Superior temporal gyrus (tissue), 1 donor: Measurements from ENCODE around the gene MAN2A1.

ENCODE experiments used
- DNase-seq: peaks from one replicate; pipeline ENCODE4 v3.0.0-alpha.2; 2016; ENCODE audit errors: extremely low spot score

Gene MAN2A1

GRCh38 chr5:109681763-109682162 lies 8.0 kb upstream of the MAN2A1 start:
- no peak for DNase-seq

GRCh38 chr5:109682383-109682782 lies 7.3 kb upstream of the MAN2A1 start:
- no peak for DNase-seq

- DNase-seq: no peak
Observed at GRCh38 chr5:109685916-109686315, 3.8 kb upstream of the MAN2A1 start.

- DNase-seq: peak; percentile 88
Observed at GRCh38 chr5:109688630-109688969, 1.1 kb upstream of the MAN2A1 start.

- DNase-seq: peak; percentile 94
Observed at GRCh38 chr5:109688970-109689739, 572 bp upstream of the MAN2A1 start.

- no peak for DNase-seq
Observed at GRCh38 chr5:109690242-109690974, 681 bp downstream of the MAN2A1 start.

- DNase-seq: peak; percentile 91
Observed at GRCh38 chr5:109690975-109691574, 1.3 kb downstream of the MAN2A1 start.

GRCh38 chr5:109691996-109692395 lies 2.3 kb downstream of the MAN2A1 start:
- DNase-seq: no peak

- DNase-seq: no peak
Observed at GRCh38 chr5:109692852-109693251, 3.1 kb downstream of the MAN2A1 start.

GRCh38 chr5:109693535-109694400 lies 4.0 kb downstream of the MAN2A1 start:
- DNase-seq: no peak

- DNase-seq: no peak
Observed at GRCh38 chr5:109694451-109694891, 4.7 kb downstream of the MAN2A1 start.

- no peak for DNase-seq
Observed at GRCh38 chr5:109695005-109695926, 5.5 kb downstream of the MAN2A1 start.

GRCh38 chr5:109697339-109697738 lies 7.6 kb downstream of the MAN2A1 start:
- no peak for DNase-seq

- DNase-seq: no peak
Observed at GRCh38 chr5:109700516-109701153, 10.9 kb downstream of the MAN2A1 start.

- DNase-seq: no peak
Observed at GRCh38 chr5:109701252-109701651, 11.5 kb downstream of the MAN2A1 start.

- no peak for DNase-seq
Observed at GRCh38 chr5:109701792-109702191, 12.1 kb downstream of the MAN2A1 start.

GRCh38 chr5:109703166-109703565 lies 13.4 kb downstream of the MAN2A1 start:
- DNase-seq: no peak

- no peak for DNase-seq
Observed at GRCh38 chr5:109703829-109704228, 14.1 kb downstream of the MAN2A1 start.

- no peak for DNase-seq
Observed at GRCh38 chr5:109704282-109704952, 14.7 kb downstream of the MAN2A1 start.

GRCh38 chr5:109705596-109705995 lies 15.9 kb downstream of the MAN2A1 start:
- DNase-seq: no peak
